Endothelial cell of umbilical vein (primary cell): Measurements from ENCODE around the gene IL22RA2. TPM values are rescaled to one million over a fixed set of nuclear protein-coding genes. Genes with fewer than 3 reads are reported as not detected.

Experiments
- BruUV-seq: library from RNA; stranded (reverse); fragments of 400-500 nt; replicated peaks from 2 replicates; lab custom pipeline; 2021; lab: Mats Ljungman, UMichigan
- CTCF ChIA-PET: fragments of 300-600, 350-600 bp; sonication (Branson Sonifier 250); formaldehyde crosslinking; loops from one replicate; lab custom pipeline; 2021; ENCODE audit warnings: antibody characterized with exemption, inconsistent platforms; lab: Charles Lee
- POLR2A ChIA-PET: fragments of 300-600, 350-600 bp; sonication (Branson Sonifier 250); formaldehyde crosslinking; loops from one replicate; lab custom pipeline; 2021; ENCODE audit warnings: antibody characterized with exemption, inconsistent platforms; lab: Charles Lee
- DNase-seq: peaks from one replicate; pipeline ENCODE4 v3.0.0-alpha.2; 2011; ENCODE audit warnings: low read depth, low spot score
- FAIRE-seq: peaks from 2 replicates; lab custom pipeline; 2011; peaks lifted over from hg19 to GRCh38; lab: Jason Lieb, UNC
- H2AFZ ChIP-seq: 2 replicates; pipeline ENCODE4 v1.6.0; 2012; ENCODE audit warnings: low read depth, low read length, control low read depth, inconsistent platforms
- H3K27ac ChIP-seq: 2 replicates; pipeline ENCODE4 v1.5.1; 2011; ENCODE audit warnings: low read depth, mild to moderate bottlenecking, control low read depth, low read length, moderate library complexity; ENCODE audit not compliant: insufficient read depth
- H3K27me3 ChIP-seq, 2 experiments: 2 replicates each; pipeline versions ENCODE4 v1.6.0 to v1.6.1; 2011; ENCODE audit warnings: low read length in 2 of 2, mixed read lengths in 1 of 2; ENCODE audit not compliant: control insufficient read depth in 2 of 2, insufficient read depth in 2 of 2
- H3K36me3 ChIP-seq, 2 experiments: 2 replicates in 1 of 2; 3 replicates in 1 of 2; pipeline ENCODE4 v1.5.1; 2011; ENCODE audit warnings: low read length in 2 of 2, mild to moderate bottlenecking in 1 of 2, moderate library complexity in 1 of 2; ENCODE audit not compliant: control insufficient read depth in 2 of 2, insufficient read depth in 2 of 2; ENCODE audit errors: extremely low read depth in 1 of 2
- H3K4me1 ChIP-seq: 3 replicates; pipeline ENCODE4 v1.5.1; 2011; ENCODE audit warnings: mild to moderate bottlenecking, low read length; ENCODE audit not compliant: control insufficient read depth, insufficient read depth; ENCODE audit errors: extremely low read depth
- H3K4me2 ChIP-seq: 2 replicates; pipeline ENCODE4 v1.6.1; 2011; ENCODE audit warnings: low read length, control low read depth, mixed read lengths; ENCODE audit not compliant: insufficient read depth
- H3K4me3 ChIP-seq, 3 experiments: fragments of 200-600 bp in 1 of 3; sonication (generic), shearing (Covaris generic) in 1 of 3; replicated peaks in 1 of 3; 2 replicates each; pipeline ENCODE4 v1.5.1; 2011 to 2016; ENCODE audit warnings: control low read depth in 3 of 3, low read length in 3 of 3, mild to moderate bottlenecking in 2 of 3, inconsistent platforms in 1 of 3, low read depth in 1 of 3, moderate library complexity in 1 of 3; ENCODE audit not compliant: insufficient read depth in 1 of 3
- H3K79me2 ChIP-seq: 2 replicates; pipeline ENCODE4 v1.6.0; 2012; ENCODE audit warnings: low read length, inconsistent platforms; ENCODE audit not compliant: control insufficient read depth, insufficient read depth
- H3K9ac ChIP-seq: replicated peaks from 2 replicates; pipeline ENCODE3; 2011; ENCODE audit warnings: low read length, control low read depth; ENCODE audit not compliant: insufficient read depth; ENCODE audit errors: extremely low read depth
- H3K9me1 ChIP-seq: replicated peaks from 3 replicates; pipeline ENCODE4 v1.6.0; 2011; ENCODE audit warnings: mild to moderate bottlenecking, low read length; ENCODE audit not compliant: control insufficient read depth, insufficient read depth; ENCODE audit errors: extremely low read depth
- H3K9me3 ChIP-seq: replicated peaks from 2 replicates; pipeline ENCODE4 v1.5.1; 2012; ENCODE audit warnings: low read length, inconsistent platforms; ENCODE audit not compliant: control insufficient read depth, insufficient read depth
- H4K20me1 ChIP-seq: replicated peaks from 2 replicates; pipeline ENCODE3; 2011; ENCODE audit warnings: mild to moderate bottlenecking, low read length; ENCODE audit not compliant: control insufficient read depth, insufficient read depth; ENCODE audit errors: extremely low read depth
- EZH2 ChIP-seq: IDR thresholded peaks from 2 replicates; pipeline ENCODE4 v1.6.1; 2012; ENCODE audit warnings: borderline replicate concordance, low read depth, mild to moderate bottlenecking, moderate library complexity, low read length, inconsistent platforms; ENCODE audit not compliant: severe bottlenecking
- FOS ChIP-seq: IDR thresholded peaks from 2 replicates; pipeline ENCODE4 v1.6.1; 2011; ENCODE audit warnings: mild to moderate bottlenecking, low read length, moderate library complexity, borderline replicate concordance; ENCODE audit not compliant: insufficient read depth
- GATA2 ChIP-seq: IDR thresholded peaks from 2 replicates; pipeline ENCODE4 v1.7.0; 2011; ENCODE audit warnings: low read depth, mild to moderate bottlenecking, moderate library complexity, mixed read lengths, low read length; ENCODE audit not compliant: insufficient read length, insufficient read depth
- JUN ChIP-seq: IDR thresholded peaks from 2 replicates; pipeline ENCODE4 v1.6.1; 2011; ENCODE audit warnings: borderline replicate concordance, low read depth; ENCODE audit not compliant: insufficient read length, insufficient read depth
- MAX ChIP-seq: IDR thresholded peaks from 2 replicates; pipeline ENCODE4 v1.6.1; 2011; ENCODE audit not compliant: insufficient read depth, insufficient read length
- MYC ChIP-seq: IDR thresholded peaks from one replicate; pipeline ENCODE4 v1.6.1; 2011; ENCODE audit warnings: mild to moderate bottlenecking, low read depth, low read length
- POLR2A ChIP-seq: IDR thresholded peaks from 2 replicates; pipeline ENCODE4 v1.6.1; 2012; ENCODE audit warnings: low read depth, mild to moderate bottlenecking, control low read depth, low read length
- POLR2AphosphoS5 ChIP-seq: IDR thresholded peaks from 2 replicates; pipeline ENCODE4 v1.6.1; 2012; ENCODE audit warnings: low read depth, mild to moderate bottlenecking, control low read depth, low read length, moderate library complexity; ENCODE audit not compliant: insufficient read depth
- dilution Hi-C: fragments of 300-500 bp; cut with MboI; formaldehyde crosslinking; loops from one replicate; pipeline ENCODE4 v1.15.0; 2019; ENCODE audit warnings: low sequenced_read_pairs; ENCODE audit not compliant: extremely low pct_ligation_motif_present
- intact Hi-C: fragments of 100-400 bp; cut with micrococcal nuclease; formaldehyde crosslinking; loops from one replicate; pipeline ENCODE4 v1.10.0; 2022
- polyA plus RNA-seq, 4 experiments: library from polyadenylated mRNA; depleted of rRNA in 3 of 4; stranded (reverse) in 3 of 4; unstranded in 1 of 4; fragments of >200 nt; gene quantifications; 2 replicates each; pipeline versions ENCODE4 v1.2.1 to v1.2.3, GENCODE V29; 2011 to 2012; ENCODE audit warnings: missing spikeins in 1 of 4
- total RNA-seq: library from RNA; stranded (reverse); gene quantifications from 2 replicates; pipeline ENCODE4 v1.2.3, GENCODE V29; 2021
- TF ChIP-seq, protein P1 (sequence below), 2 donors: IDR thresholded peaks; 1 replicate in 1 of 2; 2 replicates in 1 of 2; pipeline ENCODE4 v1.5.1; 2011; ENCODE audit warnings: low read length in 2 of 2, mild to moderate bottlenecking in 2 of 2, moderate library complexity in 2 of 2, control low read depth in 1 of 2, inconsistent platforms in 1 of 2, low read depth in 1 of 2; ENCODE audit not compliant: insufficient read depth in 1 of 2; ENCODE audit errors: extremely low read depth in 1 of 2

The IL22RA2 gene
- total and polyA plus RNA-seq, 2 donors (not counting 3 experiments of a cell fraction or from before 2014, with no cell fraction given): not detected

GRCh38 chr6:137210903-137211302 is 37.5 kb upstream of the IL22RA2 start:
- no peak overlapping the region for H3K27ac ChIP-seq

More at GRCh38 chr6:137210903-137211302, 37.5 kb upstream of the IL22RA2 start:
- intact Hi-C loops (no loop called here), dilution Hi-C loops (no loop called here)
- no peaks in the 10 kb centered on the region for H3K36me3 ChIP-seq
- H3K4me3 ChIP-seq: no peak overlapping the region
- H3K9me1 ChIP-seq: no peaks in the 10 kb centered on the region
- ChIA-PET CTCF (no interaction called here), POLR2A (no interaction called here)
- no peak overlapping the region for H2AFZ ChIP-seq
- DNase-seq: peak; percentile 56
- peaks cover 58% of the 10 kb centered on the region for H3K79me2 ChIP-seq
- H3K4me2 ChIP-seq: no peak overlapping the region
- no peak overlapping the region for H3K9ac ChIP-seq
- FAIRE-seq: no peak
- no peaks in the 10 kb centered on the region for H3K9me3 ChIP-seq
- H3K27me3 ChIP-seq: no peaks in the 10 kb centered on the region
- TF ChIP-seq POLR2AphosphoS5: no peak
- no peak for TF ChIP-seq GATA2
- no peak for TF ChIP-seq MYC
- no peak for TF ChIP-seq EZH2
- TF ChIP-seq, protein P1, sequence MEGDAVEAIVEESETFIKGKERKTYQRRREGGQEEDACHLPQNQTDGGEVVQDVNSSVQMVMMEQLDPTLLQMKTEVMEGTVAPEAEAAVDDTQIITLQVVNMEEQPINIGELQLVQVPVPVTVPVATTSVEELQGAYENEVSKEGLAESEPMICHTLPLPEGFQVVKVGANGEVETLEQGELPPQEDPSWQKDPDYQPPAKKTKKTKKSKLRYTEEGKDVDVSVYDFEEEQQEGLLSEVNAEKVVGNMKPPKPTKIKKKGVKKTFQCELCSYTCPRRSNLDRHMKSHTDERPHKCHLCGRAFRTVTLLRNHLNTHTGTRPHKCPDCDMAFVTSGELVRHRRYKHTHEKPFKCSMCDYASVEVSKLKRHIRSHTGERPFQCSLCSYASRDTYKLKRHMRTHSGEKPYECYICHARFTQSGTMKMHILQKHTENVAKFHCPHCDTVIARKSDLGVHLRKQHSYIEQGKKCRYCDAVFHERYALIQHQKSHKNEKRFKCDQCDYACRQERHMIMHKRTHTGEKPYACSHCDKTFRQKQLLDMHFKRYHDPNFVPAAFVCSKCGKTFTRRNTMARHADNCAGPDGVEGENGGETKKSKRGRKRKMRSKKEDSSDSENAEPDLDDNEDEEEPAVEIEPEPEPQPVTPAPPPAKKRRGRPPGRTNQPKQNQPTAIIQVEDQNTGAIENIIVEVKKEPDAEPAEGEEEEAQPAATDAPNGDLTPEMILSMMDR (IDR thresholded peaks at IDR 0.05; ENCODE audit: extremely low read depth in 1 of 2, insufficient read depth in 1 of 2, low read depth in 1 of 2, low read length in 2 of 2): no peak
- no peak for TF ChIP-seq MAX
- TF ChIP-seq JUN: no peak
- no peak for TF ChIP-seq FOS
- no peak for TF ChIP-seq POLR2A
- H3K4me1 ChIP-seq: peaks cover 25% of the 10 kb centered on the region
- BruUV-seq: no TSS peak
- H4K20me1 ChIP-seq: no peaks in the 10 kb centered on the region
